GM18498 (cell line): Measurements from ENCODE around the gene GPRC6A.
A peak's percentile ranks its signal among the peaks of the same experiment; 100 is the strongest.
"Not testable (repeated sequence)": the region's sequence is repeated elsewhere in the genome, so short reads cannot be mapped to it uniquely, and the experiment has no call there.

Experiments
- ATAC-seq: cut with Tn5 transposase; IDR thresholded peaks from one replicate; pipeline ENCODE4 v1.9.1; 2021; ENCODE audit warnings: mild to moderate bottlenecking, moderate library complexity; ENCODE audit not compliant: unreplicated experiment

The GPRC6A gene, protein sequence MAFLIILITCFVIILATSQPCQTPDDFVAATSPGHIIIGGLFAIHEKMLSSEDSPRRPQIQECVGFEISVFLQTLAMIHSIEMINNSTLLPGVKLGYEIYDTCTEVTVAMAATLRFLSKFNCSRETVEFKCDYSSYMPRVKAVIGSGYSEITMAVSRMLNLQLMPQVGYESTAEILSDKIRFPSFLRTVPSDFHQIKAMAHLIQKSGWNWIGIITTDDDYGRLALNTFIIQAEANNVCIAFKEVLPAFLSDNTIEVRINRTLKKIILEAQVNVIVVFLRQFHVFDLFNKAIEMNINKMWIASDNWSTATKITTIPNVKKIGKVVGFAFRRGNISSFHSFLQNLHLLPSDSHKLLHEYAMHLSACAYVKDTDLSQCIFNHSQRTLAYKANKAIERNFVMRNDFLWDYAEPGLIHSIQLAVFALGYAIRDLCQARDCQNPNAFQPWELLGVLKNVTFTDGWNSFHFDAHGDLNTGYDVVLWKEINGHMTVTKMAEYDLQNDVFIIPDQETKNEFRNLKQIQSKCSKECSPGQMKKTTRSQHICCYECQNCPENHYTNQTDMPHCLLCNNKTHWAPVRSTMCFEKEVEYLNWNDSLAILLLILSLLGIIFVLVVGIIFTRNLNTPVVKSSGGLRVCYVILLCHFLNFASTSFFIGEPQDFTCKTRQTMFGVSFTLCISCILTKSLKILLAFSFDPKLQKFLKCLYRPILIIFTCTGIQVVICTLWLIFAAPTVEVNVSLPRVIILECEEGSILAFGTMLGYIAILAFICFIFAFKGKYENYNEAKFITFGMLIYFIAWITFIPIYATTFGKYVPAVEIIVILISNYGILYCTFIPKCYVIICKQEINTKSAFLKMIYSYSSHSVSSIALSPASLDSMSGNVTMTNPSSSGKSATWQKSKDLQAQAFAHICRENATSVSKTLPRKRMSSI

DNA sequence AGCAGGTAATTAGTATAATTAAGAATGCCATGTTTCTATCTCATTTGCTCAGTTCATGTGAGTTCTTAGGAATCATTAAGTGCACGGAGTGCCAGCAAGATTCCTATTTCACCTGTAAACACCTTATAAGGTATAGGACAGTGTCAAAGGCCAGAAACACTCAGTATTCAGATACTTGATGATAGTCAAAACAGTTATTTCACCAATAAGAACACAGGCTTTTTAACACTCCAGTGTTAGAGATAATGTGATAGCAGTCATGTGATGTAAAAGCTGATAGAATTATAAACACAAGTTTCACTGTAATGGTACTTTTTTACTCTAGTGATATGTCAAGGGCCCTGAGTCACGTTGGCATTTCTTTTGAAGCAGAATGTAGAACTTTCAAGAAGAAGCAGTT is at the start of gene GPRC6A:
TSS of gene GPRC6A (minus strand) at position 101 of the 400 bp plus-strand sequence. CDS start at position 31, 70 bp downstream.
- no peak for ATAC-seq

DNA sequence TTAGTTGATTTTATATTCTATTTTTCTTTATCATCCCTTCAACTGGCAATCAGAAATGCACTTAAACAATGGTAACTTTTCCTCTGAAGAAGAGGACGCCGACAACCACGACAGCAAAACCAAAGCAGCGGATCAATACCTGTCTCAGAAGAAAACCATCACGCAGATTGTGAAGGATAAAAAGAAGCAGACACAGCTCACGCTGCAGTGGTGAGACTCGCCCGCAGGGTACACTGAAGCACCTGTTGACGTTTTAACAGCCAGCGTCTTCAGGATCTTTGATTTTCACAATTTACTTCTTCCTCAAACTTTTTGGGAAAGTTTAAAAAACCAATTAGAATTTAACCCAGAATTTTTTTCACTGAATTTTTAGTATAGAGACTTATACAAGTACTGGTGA is 48.9 kb upstream of the GPRC6A start:
- ATAC-seq: no peak

DNA sequence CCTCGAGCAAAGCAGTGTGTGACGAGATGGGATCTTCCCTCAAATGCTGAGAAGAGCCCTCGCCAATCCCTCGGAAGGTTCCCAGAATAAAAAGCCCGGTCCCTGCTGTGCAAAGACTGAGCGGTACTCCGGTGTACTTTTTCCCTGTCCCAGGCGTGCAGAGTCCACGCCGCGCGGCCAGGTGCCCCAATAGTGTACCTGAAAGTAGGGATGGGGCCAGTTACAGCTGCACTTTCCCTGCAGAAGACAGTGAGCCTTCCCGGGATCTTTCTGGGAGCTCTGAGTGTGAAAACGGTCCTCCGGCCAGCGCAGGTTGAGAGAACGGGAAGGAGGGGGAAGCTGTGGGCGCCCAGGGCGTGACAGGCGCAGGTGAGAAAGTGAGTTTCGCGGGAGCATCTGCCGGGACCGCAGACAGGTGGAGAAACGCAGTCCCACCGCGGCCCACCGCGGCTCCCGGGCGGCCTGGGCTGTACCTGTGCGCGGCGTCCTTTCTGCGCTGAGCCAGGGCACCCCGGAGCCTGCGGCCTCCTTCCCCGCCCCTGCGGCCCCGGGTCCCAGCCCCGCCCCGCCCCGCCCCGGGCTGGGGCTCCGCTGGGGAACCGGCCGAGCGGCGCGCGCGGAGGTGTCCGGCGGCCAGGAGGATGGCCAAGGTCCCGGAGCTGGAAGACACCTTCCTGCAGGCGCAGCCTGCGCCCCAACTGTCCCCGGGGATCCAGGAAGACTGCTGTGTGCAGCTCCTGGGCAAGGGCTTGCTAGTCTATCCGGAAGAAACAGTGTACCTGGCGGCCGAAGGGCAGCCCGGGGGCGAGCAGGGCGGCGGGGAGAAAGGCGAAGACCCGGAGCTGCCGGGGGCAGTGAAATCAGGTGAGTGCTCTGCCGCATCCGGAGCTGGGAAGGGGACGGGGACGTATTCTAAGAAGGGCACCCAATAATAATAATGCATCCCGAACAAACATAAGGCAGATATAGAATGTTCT is 48.0 kb upstream of the GPRC6A start, which contains the start of gene RFX6:
TSS of gene RFX6 (plus strand) at position 608 of the 977 bp plus-strand sequence. CDS start at position 642, 34 bp downstream.
- ATAC-seq: no peak

DNA sequence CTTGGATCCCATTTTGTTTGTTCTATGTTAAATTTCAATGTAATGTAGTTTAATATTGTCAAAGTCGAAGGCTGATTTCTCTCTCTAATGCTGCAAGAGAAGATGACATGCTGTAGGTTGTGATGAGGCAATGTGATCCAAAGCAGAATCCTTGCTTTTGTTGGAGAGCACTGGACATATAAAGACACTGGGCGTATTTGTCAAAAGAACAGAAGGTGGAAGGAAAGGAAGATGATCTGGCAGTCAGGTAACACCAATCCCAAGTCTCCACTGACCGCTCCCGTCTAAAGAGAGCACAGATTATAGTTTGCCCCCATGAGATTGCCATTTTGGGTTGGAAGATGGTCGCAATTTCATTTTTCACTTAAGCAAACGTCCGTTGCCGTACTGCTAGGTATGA is 47.2 kb upstream of the GPRC6A start:
- ATAC-seq: no peak

DNA sequence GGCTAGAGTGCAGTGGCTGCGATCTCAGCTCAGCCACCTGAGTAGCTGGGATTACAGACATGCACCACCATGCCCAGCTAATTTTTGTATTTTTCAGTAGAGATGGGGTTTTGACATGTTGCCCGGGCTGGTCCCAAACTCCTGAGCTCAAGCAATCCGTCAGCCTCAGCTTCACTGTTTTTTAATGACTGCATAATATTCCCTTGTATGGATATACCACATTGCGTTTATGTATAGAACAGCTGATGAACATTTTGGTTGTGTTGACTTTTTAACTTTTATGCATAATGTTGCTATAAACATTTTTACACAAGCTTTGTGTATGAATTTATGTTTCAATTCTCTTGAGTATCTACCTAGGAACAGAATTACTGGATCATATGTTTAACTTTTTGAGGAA is 43.9 kb upstream of the GPRC6A start:
- ATAC-seq: no peak

DNA sequence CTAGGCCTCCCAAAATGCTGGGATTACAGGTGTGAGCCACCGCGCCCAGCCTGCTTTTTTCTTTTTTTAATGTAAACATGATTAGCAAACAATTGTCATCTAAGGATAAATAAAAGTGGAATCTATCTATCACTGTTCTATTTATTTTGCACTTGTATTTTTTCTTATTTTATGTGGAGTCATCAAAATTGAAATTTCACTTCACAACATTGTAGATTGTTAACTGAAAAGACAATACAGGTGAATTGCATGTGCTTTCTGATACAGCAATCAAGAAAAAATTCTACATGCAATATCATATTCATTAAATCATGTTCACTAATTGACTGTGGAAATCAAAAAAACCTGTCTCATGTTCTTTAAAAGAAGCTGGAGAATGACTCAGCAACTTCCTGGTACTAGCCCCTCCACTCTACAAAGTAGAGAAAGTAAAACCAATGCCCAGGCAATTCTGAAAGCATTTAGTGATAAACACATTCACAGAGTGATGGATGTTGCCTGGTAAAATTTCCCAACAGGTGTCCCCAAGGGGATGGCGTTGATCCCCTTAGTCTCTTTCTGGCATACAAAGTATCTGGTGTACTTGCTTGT is 37.5 kb upstream of the GPRC6A start:
- peak; percentile 73 for ATAC-seq

DNA sequence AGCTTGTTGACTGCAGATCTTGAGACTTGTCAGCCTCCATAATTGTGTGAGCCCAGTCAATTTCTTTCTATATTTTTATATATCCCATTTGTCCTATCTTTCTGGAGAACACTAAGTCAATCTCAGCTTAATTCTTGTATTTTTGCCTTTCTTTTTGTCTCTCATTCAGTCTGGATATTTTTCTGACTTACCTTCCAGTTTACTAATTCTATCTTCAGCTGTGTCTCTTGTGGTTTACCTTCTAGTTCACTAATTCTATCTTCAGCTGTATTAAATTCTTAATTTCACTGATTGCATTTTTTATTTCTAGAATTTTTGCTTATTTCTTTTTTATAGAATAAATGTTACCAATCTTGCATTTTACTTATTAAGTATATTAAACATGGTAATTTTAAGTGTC is 30.4 kb upstream of the GPRC6A start:
- no peak for ATAC-seq

DNA sequence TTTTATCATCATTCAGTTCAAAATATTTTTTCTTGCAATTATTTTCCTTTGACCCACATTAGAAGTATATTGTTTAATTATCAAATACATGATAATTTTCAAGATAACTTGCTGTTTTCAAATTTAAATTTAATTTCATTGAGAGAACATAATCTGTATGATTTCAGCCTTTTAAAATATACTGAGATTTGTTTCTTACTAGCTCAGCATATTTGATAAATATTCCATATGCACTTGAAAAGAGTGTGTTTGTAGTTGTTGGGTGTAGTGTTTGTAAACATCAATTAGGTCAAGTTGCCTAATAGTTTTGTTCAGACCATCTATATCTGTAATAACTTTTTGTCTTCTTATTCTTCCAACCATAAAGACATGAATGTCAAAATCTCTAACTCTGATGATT is 29.2 kb upstream of the GPRC6A start:
- ATAC-seq: no peak

DNA sequence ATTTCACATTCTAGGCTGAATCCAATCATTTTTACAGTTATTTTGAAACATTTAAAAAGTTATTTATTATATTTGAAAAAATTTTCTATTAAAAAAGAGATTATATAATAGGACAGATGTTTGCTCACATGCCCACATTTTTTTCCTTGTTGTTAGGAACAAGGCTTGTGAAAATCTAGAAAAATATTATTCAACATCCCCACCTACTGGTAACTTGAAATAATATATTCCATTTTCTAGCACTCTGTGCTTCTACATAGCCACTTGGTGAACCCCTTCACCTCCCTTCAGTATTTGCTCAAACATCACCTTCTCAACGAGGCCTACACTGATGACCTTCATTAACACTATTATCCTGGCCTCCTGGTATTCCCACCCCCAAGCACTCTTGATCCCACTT is 18.3 kb upstream of the GPRC6A start:
- no peak for ATAC-seq

DNA sequence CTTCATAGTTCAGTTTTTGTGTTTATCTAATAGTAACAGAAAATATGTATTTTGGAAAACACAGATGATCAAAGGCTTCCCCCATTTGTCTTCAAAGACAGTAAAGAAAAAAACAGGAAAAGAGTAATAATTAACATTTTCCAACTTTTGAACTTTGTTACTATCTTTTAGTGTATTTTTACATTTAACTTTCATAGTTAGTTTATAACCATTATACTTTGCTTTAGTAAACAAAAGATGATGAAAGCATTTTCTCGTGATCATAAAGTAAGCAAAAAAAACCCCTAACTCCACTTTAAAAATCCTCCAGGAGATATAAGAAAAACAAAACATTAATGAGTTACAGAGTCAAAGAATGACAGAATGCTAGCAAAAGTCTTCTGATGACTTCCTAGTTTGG is 13.6 kb upstream of the GPRC6A start:
- no peak for ATAC-seq

DNA sequence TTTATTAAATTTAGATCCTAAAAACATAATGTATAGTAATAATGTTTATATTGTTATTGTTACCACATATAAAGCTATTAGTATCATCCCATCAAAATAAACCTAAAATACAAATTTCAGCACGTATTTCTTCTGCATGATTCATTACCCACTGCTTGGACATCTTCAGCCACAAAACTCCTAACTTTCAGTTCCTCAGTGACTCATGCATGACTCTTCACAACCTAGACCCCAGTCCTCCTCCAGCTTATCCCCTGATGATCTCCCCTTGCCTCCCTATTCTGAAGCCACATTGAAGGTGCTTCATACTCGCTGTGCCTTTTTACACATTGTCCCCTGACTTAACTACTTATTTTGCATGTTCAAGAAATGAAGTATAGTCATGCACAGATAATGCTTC is 11.2 kb upstream of the GPRC6A start:
- no peak for ATAC-seq

DNA sequence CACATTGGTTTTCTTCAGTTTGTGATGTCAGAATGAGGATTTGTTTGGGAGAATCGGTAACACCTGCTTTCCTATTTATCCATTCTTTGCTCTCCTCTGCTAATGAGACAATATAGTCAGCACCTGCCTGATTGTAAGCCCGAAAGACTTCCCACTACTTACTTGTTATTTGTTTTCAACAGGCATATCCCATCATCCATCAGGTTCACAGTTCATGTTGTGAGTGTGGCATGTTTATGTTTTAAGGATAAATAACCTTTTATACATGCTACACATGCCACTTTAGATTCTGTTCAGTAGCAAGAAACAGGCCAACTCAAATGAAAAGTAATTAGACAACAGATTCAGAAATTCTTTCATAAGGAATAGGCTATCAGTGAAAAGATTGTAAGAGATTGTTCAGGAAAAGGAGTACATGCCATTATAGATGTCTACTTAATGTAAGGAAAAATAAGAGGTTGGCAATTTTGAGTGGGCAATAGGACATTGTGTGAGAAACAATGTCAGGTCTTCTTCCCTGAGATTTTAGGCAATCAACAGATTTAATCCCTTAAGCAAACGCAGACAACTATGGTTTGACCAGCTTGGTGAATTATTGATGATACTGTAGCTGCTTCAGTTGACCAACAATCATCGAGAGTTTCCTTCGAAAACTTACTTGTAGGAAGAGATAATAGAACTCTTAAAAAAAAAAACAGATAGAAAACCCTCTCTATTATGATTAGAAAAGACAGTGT is 7.9 kb upstream of the GPRC6A start:
- no peak for ATAC-seq

DNA sequence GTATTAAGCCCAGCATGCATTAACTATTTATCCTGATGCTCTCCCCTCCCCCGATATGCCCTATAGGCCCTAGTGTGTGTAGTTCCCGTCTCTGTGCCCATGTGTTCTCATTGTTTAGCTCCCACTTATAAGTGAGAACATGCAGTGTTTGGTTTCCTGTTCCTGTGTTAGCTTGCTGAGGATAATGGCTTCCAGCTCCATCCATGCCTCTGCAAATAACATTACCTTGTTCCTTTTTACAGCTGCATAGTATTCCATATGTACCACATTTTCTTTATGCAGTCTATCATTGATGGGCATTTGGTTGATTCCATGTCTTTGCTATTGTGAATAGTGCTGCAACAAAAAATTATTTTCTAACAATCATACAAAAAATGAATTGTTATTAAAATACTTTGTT is 5.6 kb upstream of the GPRC6A start:
- ATAC-seq: not testable (repeated sequence)

DNA sequence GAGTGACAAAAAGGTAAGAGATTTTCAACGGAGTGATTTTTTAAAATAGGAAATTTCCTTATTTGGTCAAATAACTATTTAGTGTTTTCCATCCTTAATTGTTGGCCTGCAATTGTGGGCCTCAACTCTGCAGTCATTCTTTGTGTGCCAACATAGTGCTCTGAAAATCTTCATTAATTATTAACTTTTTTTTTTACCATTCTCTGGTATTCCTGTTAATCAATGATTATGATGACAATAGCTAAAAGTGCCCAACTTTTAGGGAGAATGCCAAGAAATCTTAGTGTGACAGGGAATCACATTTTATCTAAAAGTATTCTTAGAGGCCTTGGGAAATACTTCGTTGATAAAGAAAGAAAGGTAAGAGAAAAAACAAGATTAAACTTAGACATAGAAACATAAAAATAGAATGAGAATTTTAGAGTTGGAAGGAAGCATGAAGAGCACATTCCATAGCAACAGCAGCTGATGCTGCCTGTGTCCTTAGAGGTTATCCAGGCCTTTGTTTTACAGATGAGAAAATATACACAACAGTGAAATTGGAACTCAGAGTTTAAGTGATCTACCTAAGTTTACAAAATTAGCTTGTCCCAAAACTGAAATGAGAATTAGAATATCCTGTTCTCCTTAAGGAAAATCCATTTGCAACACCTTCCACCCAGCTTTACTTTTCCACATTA is 1.2 kb downstream of the GPRC6A start:
- ATAC-seq: no peak

DNA sequence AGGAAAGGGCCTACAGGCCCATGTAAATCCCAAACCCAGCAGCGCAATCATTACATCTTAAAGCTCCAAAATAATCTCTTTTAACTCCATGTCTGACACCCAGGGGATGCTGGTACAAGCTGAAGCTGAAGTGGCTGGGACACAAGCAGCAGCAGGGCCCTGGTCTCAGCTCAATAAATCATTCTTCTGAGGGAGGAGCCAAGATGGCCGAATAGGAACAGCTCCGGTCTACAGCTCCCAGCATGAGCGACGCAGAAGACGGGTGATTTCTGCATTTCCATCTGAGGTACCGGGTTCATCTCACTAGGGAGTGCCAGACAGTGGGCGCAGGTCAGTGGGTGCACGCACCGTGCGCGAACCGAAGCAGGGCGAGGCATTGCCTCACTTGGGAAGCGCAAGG is 12.5 kb downstream of the GPRC6A start:
- ATAC-seq: not testable (repeated sequence)

DNA sequence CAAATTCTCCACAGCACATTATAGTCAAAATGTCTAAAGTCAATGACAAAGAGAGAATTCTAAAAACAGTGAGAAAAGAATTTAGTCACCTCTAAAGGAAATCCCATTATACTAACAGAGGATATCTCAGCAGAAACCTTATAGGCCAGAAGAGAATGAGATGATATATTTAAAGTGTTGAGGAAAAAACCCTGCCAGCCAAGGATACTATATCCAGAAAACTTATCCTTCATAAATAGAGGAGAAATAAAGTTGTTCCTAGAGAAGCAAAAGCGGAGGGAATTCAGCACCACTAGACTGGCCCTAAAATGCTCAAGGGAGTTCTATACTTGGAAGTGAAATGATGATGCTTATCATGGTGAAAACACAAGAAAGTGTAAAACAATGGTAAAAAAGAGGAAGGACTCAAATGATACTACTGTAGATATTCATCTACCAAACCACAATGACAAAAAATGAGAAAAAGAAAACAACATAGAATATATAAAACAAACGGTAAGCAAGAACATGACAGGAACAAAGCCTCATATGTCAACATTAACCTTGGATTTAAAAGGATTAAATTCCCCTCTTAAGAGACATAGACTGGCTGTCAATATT is 16.7 kb downstream of the GPRC6A start:
- ATAC-seq: no peak

DNA sequence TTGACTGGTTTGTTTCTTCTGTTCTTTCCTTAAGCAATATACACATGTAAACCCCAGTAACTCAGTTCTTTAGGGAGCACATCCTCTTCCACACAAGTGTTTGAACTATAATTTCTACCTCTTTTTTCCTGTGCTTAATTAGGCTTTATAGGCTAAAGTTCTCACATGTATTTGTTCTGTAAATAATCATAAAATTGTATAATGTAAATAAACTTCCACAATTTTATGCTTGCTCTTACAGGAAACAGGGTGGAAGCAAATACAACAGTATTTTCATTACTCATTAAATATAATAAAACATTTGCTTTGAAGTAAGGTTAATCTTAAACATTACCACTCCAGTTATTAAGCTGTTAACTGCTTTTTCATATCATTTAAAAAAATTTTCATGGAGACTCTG is 26.9 kb downstream of the GPRC6A start:
- ATAC-seq: no peak

DNA sequence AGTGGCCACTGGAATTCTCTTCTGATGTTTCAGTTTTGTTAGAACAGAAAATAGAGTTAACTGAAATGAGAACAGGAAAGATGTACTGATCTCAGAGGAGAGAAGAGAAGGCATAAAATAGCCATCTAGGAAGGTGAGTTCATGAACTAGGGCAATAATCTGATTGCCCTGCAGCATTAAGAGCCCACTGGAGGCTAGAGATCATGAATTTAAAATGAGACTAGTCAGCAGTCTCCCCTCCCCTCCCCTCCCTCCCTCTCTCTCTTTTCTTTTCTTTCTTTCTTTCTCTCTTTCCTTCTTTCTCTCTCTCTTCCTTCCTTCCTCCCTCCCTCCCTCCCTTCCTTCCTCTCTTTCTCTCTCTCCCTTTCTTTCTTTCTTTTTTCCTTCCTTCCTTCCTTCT is 28.9 kb downstream of the GPRC6A start:
- no peak for ATAC-seq

DNA sequence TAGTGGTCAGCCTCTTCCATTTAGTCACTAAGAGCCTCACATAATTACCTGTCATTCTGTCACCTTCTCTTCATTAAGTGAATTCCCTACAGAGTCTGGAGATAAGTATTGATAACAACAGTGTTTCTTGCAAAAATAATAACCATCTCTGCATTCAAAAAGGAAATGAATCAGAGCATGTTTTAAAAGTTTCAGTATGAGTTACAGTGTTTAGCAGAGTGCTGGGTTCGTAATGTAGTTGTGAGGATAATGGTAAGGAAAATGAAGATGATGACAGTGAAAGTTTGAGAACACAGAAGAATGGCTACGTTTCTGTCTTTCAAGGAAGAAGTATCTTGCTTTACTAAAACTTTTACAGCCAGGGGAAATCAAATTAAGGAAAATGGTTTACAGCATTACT is 31.3 kb downstream of the GPRC6A start:
- ATAC-seq: no peak
